NB4 (cell line): Measurements from ENCODE around the gene MSANTD1.
A peak's percentile ranks its signal among the peaks of the same experiment; 100 is the strongest.

ENCODE experiments used
- DNase-seq: peaks from one replicate; pipeline ENCODE4 v3.0.0; 2010; ENCODE audit warnings: low read depth
- H3K4me3 ChIP-seq: one replicate; pipeline ENCODE4 v1.5.1; 2011; ENCODE audit warnings: mild to moderate bottlenecking, low read depth, low read length, moderate library complexity
- CTCF ChIP-seq: IDR thresholded peaks from one replicate; pipeline ENCODE4 v1.5.1; 2012; ENCODE audit warnings: low read depth, low read length
- MAX ChIP-seq: IDR thresholded peaks from 2 replicates; pipeline ENCODE4 v1.6.1; 2011; ENCODE audit warnings: low read depth, low read length
- MYC ChIP-seq: IDR thresholded peaks from 2 replicates; pipeline ENCODE4 v1.6.1; 2011; ENCODE audit warnings: low read depth, low read length
- POLR2A ChIP-seq: IDR thresholded peaks from 2 replicates; pipeline ENCODE4 v1.6.1; 2011; ENCODE audit warnings: mild to moderate bottlenecking; ENCODE audit not compliant: insufficient read length; ENCODE audit errors: extremely low read depth

The MSANTD1 gene

GRCh38 chr4:3285558-3286334 is 36.8 kb downstream of the MSANTD1 start:
- H3K4me3 ChIP-seq = peak overlapping the region; percentile 71
- TF ChIP-seq POLR2A (no peak), MYC (no peak), CTCF (no peak), MAX (no peak; the same call in 1 of the 2 replicates)
- DNase-seq = peak; percentile 98

- peak overlapping the region; percentile 71 for H3K4me3 ChIP-seq
- DNase-seq = no peak
- 0 out of 2 replicates have a peak, but pooled peaks have one; percentile 49 for TF ChIP-seq MAX
- no peak for TF ChIP-seq CTCF
- TF ChIP-seq POLR2A = no peak
- TF ChIP-seq MYC = 0 out of 2 replicates have a peak, but pooled peaks have one; percentile 42
Observed at GRCh38 chr4:3286335-3287175, 37.6 kb downstream of the MSANTD1 start.

GRCh38 chr4:3287271-3287971 is 38.5 kb downstream of the MSANTD1 start:
- TF ChIP-seq MAX (no peak), POLR2A (no peak), MYC (no peak), CTCF (no peak)
- H3K4me3 ChIP-seq = peak overlapping the region; percentile 71

GRCh38 chr4:3287972-3288570 is 39.1 kb downstream of the MSANTD1 start:
- H3K4me3 ChIP-seq = no peak overlapping the region
- DNase-seq = no peak
- no peak for TF ChIP-seq CTCF
- TF ChIP-seq POLR2A = no peak
- TF ChIP-seq MAX = no peak
- TF ChIP-seq MYC = no peak

More at GRCh38 chr4:3287271-3287971, 38.5 kb downstream of the MSANTD1 start:
- DNase-seq = no peak

- DNase-seq = no peak
- no peak overlapping the region for H3K4me3 ChIP-seq
- no peak for TF ChIP-seq CTCF
- TF ChIP-seq POLR2A = no peak
- TF ChIP-seq MYC = no peak
- no peak for TF ChIP-seq MAX
Observed at GRCh38 chr4:3288571-3289094, 39.7 kb downstream of the MSANTD1 start.
